Fibroblast of the aortic adventitia (primary cell): ENCODE results near the gene SLC5A10. TPM values are rescaled to one million over a fixed set of nuclear protein-coding genes. Genes with fewer than 3 reads are reported as not detected.

ENCODE experiments used
- DNase-seq: peaks from one replicate; pipeline ENCODE4 v3.0.0-alpha.2; 2010; ENCODE audit warnings: low read depth
- H3K4me3 ChIP-seq: 2 replicates; pipeline ENCODE4 v1.5.1; 2011; ENCODE audit warnings: low read depth, mild to moderate bottlenecking, control low read depth, low read length, moderate library complexity
- total RNA-seq: library from RNA; depleted of rRNA; stranded (reverse); fragments of >200 nt; gene quantifications from 2 replicates; pipeline ENCODE4 v1.2.3, GENCODE V29; 2012; ENCODE audit warnings: low replicate concordance
- TF ChIP-seq, protein P1 (sequence below): IDR thresholded peaks from 2 replicates; pipeline ENCODE4 v1.5.1; 2011; ENCODE audit warnings: mild to moderate bottlenecking, low read length, control low read depth, inconsistent platforms; ENCODE audit not compliant: insufficient read depth

SLC5A10 gene
- total RNA-seq, 1 donor, result not detected

DNA sequence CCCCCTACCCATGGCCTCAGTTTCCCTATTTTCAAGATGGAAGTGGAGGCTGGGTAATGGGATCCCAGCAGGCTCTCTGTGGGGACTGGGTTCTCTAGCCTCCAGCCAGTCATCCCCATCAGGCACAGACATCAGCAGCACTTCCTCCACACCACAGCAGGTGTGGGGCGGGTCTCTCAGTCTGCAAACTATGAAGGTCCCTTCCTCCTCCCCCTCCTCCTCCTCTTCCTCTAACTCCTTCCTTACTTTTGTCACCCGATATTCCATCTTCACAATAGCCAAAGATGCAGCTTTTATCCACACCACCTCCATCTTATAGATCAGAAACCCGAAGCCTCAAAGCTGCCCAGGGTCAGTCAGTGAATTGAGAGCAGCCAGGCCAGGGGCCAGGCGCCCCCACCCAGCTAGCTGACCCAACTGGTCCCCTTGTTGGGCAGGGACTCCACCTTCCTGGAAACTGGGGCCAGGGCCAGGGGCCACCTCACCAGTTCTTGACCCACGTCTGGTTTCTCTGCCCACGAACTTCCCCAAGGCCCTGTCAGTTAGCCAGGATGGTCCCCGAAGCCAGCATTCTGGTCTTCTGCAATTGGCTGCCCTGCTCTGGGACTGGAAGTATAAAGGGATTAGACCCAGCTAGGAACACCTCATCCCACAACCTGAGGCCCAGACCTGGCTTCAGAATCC is 50.1 kb downstream of the SLC5A10 start:
- H3K4me3 ChIP-seq, result peak overlapping the region; percentile 70
- DNase-seq, result no peak
- TF ChIP-seq, protein P1, sequence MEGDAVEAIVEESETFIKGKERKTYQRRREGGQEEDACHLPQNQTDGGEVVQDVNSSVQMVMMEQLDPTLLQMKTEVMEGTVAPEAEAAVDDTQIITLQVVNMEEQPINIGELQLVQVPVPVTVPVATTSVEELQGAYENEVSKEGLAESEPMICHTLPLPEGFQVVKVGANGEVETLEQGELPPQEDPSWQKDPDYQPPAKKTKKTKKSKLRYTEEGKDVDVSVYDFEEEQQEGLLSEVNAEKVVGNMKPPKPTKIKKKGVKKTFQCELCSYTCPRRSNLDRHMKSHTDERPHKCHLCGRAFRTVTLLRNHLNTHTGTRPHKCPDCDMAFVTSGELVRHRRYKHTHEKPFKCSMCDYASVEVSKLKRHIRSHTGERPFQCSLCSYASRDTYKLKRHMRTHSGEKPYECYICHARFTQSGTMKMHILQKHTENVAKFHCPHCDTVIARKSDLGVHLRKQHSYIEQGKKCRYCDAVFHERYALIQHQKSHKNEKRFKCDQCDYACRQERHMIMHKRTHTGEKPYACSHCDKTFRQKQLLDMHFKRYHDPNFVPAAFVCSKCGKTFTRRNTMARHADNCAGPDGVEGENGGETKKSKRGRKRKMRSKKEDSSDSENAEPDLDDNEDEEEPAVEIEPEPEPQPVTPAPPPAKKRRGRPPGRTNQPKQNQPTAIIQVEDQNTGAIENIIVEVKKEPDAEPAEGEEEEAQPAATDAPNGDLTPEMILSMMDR, result no peak

DNA sequence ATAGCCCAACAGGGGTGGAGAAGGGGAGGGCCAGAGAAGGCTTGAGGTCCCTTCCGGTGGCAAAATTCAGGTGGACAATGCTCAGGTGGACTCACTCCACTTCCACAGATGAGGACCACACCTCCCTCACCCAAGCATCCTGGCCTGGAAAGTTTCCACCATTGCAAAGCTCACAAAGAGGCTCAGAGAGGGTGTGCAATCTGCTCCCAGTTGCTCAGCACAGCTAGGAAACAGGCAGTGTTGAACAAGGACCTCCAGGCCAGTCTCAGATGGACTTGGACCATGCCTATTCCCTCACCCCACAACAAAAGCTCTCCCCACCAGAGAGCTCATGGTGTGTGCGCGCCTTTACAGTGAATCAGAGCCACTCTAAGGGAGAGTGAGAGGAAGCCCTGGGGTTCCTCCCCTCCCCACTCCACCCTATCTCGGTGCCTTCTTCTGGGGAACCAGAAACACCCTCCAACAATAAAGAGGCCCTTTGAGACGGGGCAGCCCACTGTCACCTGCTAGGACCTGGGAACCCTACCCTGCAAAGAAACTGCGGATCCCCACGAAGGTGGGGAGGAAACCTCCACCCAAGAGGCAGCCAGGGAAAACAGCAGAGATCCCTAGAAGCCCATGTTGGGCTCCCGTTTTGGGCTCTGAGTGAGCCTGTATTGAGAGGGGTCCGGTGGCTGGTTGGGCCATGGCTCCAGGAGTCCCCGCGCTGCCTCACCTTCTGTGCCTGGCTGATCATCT is 51.0 kb downstream of the SLC5A10 start:
- TF ChIP-seq, protein P1, result no peak
- peak; percentile 53 for DNase-seq
- peak overlapping the region; percentile 70 for H3K4me3 ChIP-seq

DNA sequence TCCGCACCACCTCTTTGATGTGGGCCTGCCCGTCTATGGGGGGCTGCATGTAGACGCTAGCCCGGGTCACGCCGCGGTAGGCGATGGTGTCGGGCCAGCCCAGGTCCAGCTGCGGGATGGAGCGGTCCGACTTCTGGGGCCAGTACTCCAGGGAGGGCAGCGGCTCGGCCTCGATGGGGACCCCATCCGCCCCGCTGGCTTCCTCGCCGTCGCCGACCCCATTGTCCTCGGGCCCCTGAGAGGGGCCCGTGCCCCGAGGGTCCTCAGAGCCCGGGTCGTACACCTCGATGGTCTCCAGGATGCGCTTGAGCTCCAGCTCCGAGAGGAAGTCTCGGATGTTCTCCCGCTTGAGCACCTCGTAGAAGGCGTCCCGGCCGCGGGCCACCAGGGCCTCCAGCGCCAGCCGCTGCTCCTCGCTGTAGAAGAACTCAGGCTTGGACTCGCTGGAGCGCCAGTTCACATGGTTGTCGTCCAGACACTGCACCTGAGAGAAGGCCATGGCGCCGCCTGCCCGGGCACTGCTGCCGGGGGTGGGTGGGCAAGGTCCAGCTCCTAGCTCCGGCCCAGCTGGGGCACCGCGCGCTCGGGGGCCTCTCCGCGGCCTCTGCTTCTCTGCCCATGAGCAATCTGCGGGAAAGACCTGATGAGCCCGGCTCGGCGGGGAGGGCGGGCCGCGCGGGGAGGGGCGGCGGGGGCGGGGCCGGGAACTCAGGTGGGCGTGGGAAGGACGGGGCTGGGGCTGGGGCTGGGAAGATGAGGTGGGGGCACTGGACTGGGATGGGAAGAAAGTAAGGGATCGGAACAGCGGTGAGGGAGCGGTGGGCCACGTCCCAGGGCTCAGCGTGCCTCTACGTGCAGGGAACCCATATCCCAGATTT is 51.8 kb downstream of the SLC5A10 start:
- peak; percentile 39 for DNase-seq
- H3K4me3 ChIP-seq, result peak overlapping the region; percentile 70
- TF ChIP-seq, protein P1, result no peak

DNA sequence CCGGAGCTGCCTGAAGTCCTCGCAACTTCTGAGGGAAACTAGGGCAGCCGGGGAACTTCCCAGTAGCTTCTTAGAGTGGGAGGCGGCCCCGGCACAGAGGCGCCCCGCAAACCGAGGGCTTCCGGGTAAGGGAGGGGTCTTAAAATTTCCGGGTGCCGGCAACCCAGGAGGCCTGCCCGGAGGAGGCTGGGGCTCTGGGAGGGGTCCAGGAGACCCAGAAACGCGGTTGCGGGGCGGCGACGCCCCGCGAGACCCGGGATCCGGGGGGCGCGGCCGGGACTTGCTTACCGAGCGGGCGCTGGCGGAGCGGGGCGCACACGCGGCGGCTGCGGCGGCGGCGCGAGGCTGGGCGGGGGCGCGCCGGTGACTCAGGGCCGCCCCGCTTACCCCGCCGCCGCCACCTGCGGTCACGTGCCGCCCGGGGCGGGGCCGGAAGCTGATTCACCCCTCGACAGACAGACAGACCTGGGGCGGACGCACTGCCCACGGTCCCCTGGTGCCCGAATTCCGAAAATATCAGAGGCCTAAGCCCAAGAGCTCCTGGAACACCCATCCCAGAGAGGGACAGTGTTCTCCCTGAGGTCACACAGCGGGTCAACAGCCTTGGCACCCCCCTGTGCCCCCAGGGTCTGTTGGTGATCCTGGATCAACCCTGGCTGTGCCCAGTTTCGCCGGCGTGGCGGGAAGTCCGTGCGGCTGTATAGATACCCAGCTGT is 52.6 kb downstream of the SLC5A10 start, which contains the start of gene FAM83G:
TSS of gene FAM83G (minus strand) at position 344 of the 716 bp plus-strand sequence. CDS start 723 bp downstream, outside the sequence.
- DNase-seq, result peak; percentile 52
- H3K4me3 ChIP-seq, result peak within 1 kb of the TSS; percentile 70
- TF ChIP-seq, protein P1, result no peak

DNA sequence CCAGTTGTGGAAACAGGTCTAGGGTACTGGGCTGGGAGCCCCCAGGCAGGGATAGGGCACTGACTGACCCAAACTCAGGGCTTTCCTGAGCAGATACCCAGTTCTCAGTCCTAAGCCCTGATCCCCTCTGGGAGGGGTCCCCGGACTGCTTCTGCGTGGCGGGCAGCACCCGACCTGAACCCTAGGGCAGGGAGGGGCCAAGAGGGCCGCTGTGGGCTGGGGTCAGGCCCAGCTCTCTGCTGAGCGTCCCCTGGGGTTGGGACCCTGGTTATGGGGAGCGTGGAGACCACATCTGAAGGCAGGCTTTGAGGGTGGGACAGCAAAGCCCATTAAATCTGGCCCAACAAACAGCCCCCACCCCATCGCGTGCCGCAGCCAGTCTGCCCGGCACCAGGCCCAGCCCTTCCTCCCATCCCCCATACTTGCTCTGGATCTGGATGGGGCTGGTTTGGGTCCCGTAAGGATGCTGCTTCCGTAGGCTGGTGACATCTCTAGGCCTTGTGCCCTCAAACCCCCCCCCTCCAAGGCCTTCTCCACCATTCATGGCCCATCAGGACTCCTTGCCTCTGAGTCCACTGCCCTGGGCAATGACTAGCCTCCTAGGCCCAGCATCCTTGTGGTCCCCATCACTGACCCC is 53.3 kb downstream of the SLC5A10 start:
- peak overlapping the region; percentile 70 for H3K4me3 ChIP-seq
- DNase-seq, result no peak
- TF ChIP-seq, protein P1, result no peak
